ENCODE data around the gene TULP4. TPM values are rescaled to one million over a fixed set of nuclear protein-coding genes. Genes with fewer than 3 reads are reported as not detected.

The TULP4 gene
- total RNA-seq, 4 donors from 2014 or later = 76.7 to 118 (median 95.7) TPM

DNA sequence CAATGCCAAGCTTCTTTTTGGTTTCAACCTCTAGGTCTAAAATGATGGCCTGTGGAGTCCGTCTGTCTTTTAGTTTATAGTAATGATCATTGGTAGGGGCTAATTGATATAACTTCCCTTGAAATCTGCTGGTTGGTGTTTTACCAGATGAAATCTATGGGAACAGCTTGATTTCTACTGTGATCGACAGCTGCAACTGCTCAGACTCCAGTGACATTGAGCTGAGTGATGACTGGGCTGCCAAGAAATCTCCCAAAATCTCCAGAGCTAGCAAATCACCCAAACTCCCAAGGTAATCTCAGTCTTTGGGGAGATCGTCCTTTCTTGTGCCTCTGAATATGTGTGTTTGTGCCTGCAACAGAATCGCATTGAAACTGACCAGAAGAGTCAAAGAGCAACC lies 177.2 kb downstream of the TULP4 start:
- ATAC-seq (ENCODE audit: low FRiP score) = no peak
- DNase-seq (ENCODE audit: low spot score) = no peak
- TF ChIP-seq, protein P1, sequence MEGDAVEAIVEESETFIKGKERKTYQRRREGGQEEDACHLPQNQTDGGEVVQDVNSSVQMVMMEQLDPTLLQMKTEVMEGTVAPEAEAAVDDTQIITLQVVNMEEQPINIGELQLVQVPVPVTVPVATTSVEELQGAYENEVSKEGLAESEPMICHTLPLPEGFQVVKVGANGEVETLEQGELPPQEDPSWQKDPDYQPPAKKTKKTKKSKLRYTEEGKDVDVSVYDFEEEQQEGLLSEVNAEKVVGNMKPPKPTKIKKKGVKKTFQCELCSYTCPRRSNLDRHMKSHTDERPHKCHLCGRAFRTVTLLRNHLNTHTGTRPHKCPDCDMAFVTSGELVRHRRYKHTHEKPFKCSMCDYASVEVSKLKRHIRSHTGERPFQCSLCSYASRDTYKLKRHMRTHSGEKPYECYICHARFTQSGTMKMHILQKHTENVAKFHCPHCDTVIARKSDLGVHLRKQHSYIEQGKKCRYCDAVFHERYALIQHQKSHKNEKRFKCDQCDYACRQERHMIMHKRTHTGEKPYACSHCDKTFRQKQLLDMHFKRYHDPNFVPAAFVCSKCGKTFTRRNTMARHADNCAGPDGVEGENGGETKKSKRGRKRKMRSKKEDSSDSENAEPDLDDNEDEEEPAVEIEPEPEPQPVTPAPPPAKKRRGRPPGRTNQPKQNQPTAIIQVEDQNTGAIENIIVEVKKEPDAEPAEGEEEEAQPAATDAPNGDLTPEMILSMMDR (IDR thresholded peaks at IDR 0.05) = no peak

DNA sequence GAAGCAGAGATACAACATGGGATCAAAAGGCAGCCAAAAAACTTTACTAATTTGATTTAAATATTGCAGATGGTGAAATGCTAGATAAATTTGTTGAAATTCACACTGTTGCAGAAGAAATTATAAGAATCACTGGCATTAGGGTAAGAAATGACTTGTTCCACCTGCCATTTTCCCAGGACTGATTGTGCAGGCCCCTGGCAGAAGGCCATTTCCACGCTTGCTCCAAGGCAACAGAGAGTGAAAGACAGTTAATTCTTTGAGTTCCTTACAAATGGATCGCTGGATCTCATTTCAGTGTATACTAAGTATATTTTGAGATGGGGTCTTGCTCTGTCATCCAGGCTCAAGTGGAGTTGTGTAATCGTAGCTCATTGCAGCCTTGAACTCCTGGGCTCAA lies 180.6 kb downstream of the TULP4 start:
- ATAC-seq (ENCODE audit: low FRiP score) (no peak), DNase-seq (ENCODE audit: low spot score) (no peak)
- TF ChIP-seq, protein P1 (IDR thresholded peaks at IDR 0.05) = no peak

DNA sequence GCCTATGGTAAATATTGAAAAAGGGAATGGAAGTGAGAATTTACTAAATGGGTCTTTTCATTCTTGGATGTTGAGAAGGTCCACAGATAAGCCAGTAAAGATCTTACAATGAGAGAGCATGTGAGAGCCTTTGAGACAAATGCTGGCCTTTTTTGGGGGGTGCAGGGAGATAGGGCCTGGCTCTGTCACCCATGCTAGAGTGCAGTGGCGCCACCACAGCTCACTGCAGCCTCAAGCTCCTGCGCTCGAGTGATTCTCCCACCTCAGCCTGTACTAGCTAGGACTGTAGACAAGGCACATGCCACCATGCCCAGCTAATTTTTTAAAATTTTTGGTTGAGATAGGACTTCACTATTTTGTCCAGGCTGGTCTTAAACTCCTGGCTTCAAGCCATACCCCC lies 184.4 kb downstream of the TULP4 start:
- ATAC-seq (ENCODE audit: low FRiP score) (no peak), DNase-seq (ENCODE audit: low spot score) (no peak)
- TF ChIP-seq, protein P1 (IDR thresholded peaks at IDR 0.05) = no peak

DNA sequence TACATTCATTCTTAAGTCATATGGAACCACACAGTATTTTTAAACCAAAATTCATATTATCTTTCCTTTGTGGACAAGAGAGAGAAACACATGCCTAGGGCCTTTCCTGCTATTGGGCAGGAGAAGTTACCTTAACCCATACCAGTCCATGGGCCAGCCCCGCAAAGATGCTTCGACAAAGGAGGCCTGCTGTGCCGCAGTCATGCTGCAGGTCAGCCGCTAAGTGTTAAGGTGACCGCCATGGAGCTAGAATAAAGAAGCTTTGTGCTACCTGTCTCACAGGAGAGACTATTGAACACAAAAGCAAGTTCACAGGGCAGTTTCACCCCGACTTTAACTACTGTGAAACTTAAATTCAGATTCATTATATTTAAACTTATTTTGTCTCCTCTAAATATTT lies 185.4 kb downstream of the TULP4 start:
- TF ChIP-seq, protein P1 (IDR thresholded peaks at IDR 0.05) = no peak
- DNase-seq (ENCODE audit: low spot score) = no peak

DNA sequence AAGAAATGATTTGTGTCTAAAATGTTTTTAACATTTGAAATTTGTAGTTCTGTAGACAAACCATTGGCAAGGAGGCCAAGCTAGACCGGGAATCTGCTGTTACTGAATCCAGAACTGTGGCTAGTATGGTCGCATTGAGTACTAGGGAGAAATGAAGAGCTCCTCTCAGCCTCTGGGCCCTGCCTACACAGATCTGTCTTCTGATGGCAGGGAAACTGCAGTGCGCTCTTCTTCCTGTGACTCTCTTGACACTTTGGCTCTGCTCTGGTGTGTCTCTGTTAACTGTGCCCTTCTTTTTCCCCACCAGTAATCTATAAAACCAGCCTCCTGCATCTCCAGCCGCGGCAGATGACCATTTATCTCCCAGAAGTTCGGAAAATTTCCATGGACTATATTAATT lies 186.1 kb downstream of the TULP4 start:
- TF ChIP-seq, protein P1 (IDR thresholded peaks at IDR 0.05) = no peak
- DNase-seq (ENCODE audit: low spot score) (no peak), ATAC-seq (ENCODE audit: low FRiP score) (no peak)

More for the DNA sequence above, 185.4 kb downstream of the TULP4 start:
- no peak for ATAC-seq (ENCODE audit: low FRiP score)

DNA sequence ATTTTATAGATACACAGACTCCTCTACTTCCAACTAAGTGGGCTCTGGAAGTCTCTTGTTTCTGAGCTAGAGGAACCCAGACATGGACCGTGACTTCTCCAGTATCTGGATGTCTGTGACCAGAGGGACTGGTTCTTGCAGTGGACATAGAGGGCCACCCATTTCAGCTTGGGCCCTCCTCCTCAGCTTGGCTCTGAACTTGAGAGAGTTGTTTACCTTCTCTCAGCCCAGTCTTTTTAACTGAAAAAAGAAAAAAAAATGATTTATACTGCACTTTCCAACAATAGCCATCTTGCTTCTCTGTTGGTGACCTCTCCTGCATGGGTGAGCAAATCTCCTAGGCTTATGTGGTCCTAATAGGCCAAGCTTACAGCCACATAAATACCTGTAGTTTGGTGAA lies 187.3 kb downstream of the TULP4 start:
- TF ChIP-seq, protein P1 (IDR thresholded peaks at IDR 0.05) = no peak
- no peak for DNase-seq (ENCODE audit: low spot score)

DNA sequence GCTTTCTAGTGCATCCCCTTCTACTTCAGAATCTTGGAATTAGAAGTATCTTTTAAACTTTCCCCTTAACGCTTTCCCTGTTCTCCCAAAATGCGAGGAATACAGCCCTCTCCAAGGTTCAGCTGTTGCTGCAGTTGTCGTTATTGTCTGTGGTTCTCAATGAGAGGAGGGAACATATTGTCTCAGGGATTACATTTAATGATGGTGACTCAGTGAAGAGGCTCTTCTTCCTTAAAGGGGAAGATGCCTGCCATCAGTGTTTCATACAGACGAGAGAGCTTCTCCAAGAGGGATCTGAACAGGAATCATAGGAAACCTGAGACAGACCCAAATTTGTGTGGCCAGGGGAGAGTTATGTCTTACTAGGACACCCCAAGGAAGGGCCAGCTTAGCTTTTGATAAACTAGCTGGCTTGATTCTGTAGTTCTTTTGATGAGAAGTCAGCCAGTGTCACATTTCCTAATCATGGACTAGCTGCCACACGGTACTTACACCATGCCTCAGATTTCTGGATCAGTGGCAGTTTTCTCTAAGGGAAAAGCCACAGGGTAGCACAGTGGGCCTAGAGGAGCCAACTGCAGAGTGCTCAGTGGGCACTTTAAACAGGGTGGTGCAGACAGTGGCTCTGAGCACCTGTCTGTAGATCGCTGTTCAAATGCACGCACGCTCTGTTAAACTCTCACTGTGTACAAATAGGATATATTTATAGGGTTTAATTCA lies 187.9 kb downstream of the TULP4 start:
- TF ChIP-seq, protein P1 (IDR thresholded peaks at IDR 0.05) = no peak
- DNase-seq (ENCODE audit: low spot score) (no peak), ATAC-seq (ENCODE audit: low FRiP score) (no peak)

More for the DNA sequence above, 187.3 kb downstream of the TULP4 start:
- ATAC-seq (ENCODE audit: low FRiP score) = no peak

Measured in omental fat pad (tissue), 4 donors.